HCT116 (cell line): ENCODE measurements around the gene FBXW2. TPM values are rescaled to one million over a fixed set of nuclear protein-coding genes. Genes with fewer than 3 reads are reported as not detected.
"Not testable (repeated sequence)": the region's sequence is repeated elsewhere in the genome, so short reads cannot be mapped to it uniquely, and the experiment has no call there.

Experiments
- ATAC-seq: fragments of 200-7000 bp; cut with Tn5 transposase; 2 replicates; pipeline ENCODE4 v1.9.1; 2020; ENCODE audit warnings: mild to moderate bottlenecking, moderate library complexity
- BruUV-seq: library from RNA; stranded (reverse); fragments of 400-500 nt; replicated peaks from 2 replicates; lab custom pipeline; 2021; lab: Mats Ljungman, UMichigan
- CTCF ChIA-PET: fragments of 300-600 bp; sonication (Branson Sonifier 250); formaldehyde crosslinking; loops from one replicate; lab custom pipeline; 2021; ENCODE audit warnings: antibody characterized with exemption; lab: Charles Lee
- POLR2A ChIA-PET: fragments of 300-600, 350-600 bp; sonication (Branson Sonifier 250); formaldehyde crosslinking; loops from one replicate; lab custom pipeline; 2021; ENCODE audit warnings: antibody characterized with exemption; lab: Charles Lee
- RAD21 ChIA-PET, 2 experiments: fragments of 300-600 bp; sonication (Branson Sonifier 250); formaldehyde crosslinking; loops; one replicate each; lab custom pipeline; 2023; ENCODE audit warnings: low total read pairs in 2 of 2; ENCODE audit not compliant: uncharacterized antibody in 2 of 2, unreplicated experiment in 2 of 2, low non-redundant PET in 1 of 2; lab: Charles Lee
- DNase-seq: peaks from one replicate; pipeline ENCODE4 v3.0.0-alpha.2; 2010; ENCODE audit warnings: low read depth, low spot score
- H2AFZ ChIP-seq: fragments of 200-600 bp; shearing (Covaris generic), sonication (generic); 2 replicates; pipeline ENCODE4 v1.6.1; 2017; ENCODE audit warnings: low read depth, mixed run types, mixed read lengths, antibody characterized with exemption, low read length; ENCODE audit not compliant: poor library complexity, severe bottlenecking
- H3K27ac ChIP-seq: 2 replicates; pipeline ENCODE4 v1.5.1; 2012; ENCODE audit warnings: low read depth, low read length
- H3K27me3 ChIP-seq: fragments of 200-600 bp; sonication (generic); 2 replicates; pipeline ENCODE4 v1.6.1; 2016; ENCODE audit warnings: mixed run types, low read length, mixed read lengths; ENCODE audit not compliant: insufficient read depth
- H3K36me3 ChIP-seq, 2 experiments: fragments of 200-500 bp in 1 of 2; fragments of 200-600 bp in 1 of 2; sonication (Bioruptor generic) in 1 of 2; sonication (generic) in 1 of 2; 2 replicates each; pipeline versions ENCODE4 v1.5.1 to v1.6.1; 2014 to 2016; ENCODE audit warnings: low read length in 2 of 2, inconsistent platforms in 1 of 2, mixed read lengths in 1 of 2, mixed run types in 1 of 2; ENCODE audit not compliant: insufficient read depth in 2 of 2, control insufficient read depth in 1 of 2
- H3K4me1 ChIP-seq, 2 experiments: fragments of 200-600 bp in 1 of 2; sonication (generic) in 1 of 2; 2 replicates each; pipeline versions ENCODE4 v1.5.1 to v1.6.1; 2012 to 2017; ENCODE audit warnings: low read length in 2 of 2, inconsistent platforms in 1 of 2, mild to moderate bottlenecking in 1 of 2, mixed read lengths in 1 of 2, mixed run types in 1 of 2, moderate library complexity in 1 of 2; ENCODE audit not compliant: insufficient read depth in 2 of 2, control insufficient read depth in 1 of 2
- H3K4me2 ChIP-seq: fragments of 200-600 bp; sonication (generic); 2 replicates; pipeline ENCODE4 v1.6.1; 2017; ENCODE audit warnings: mixed run types, low read length, mixed read lengths
- H3K4me3 ChIP-seq, 2 experiments: fragments of 200-600 bp in 1 of 2; sonication (generic) in 1 of 2; replicated peaks in 1 of 2; 2 replicates each; pipeline ENCODE4 v1.5.1; 2011 to 2016; ENCODE audit warnings: low read length in 2 of 2, control low read depth in 1 of 2, low read depth in 1 of 2, mild to moderate bottlenecking in 1 of 2, mixed read lengths in 1 of 2, mixed run types in 1 of 2
- H3K79me2 ChIP-seq: fragments of 200-600 bp; sonication (generic); 2 replicates; pipeline ENCODE4 v1.6.1; 2017; ENCODE audit warnings: mild to moderate bottlenecking, mixed run types, low read length, moderate library complexity, mixed read lengths; ENCODE audit not compliant: insufficient read depth
- H3K9ac ChIP-seq: fragments of 200-600 bp; sonication (generic); 2 replicates; pipeline ENCODE4 v1.6.1; 2016; ENCODE audit warnings: low read length, mixed read lengths
- H3K9me2 ChIP-seq: fragments of 200-600 bp; sonication (generic), shearing (Covaris generic); 2 replicates; pipeline ENCODE4 v1.6.1; 2017; ENCODE audit warnings: mixed run types, mild to moderate bottlenecking, moderate library complexity; ENCODE audit not compliant: insufficient read depth
- H3K9me3 ChIP-seq, 2 experiments: fragments of 200-500 bp in 1 of 2; fragments of 200-600 bp in 1 of 2; sonication (Bioruptor generic) in 1 of 2; sonication (generic) in 1 of 2; 2 replicates each; pipeline ENCODE4 v1.6.1; 2014 to 2017; ENCODE audit warnings: low read length in 2 of 2, mixed read lengths in 2 of 2, inconsistent platforms in 1 of 2, low read depth in 1 of 2, mild to moderate bottlenecking in 1 of 2, mixed run types in 1 of 2, moderate library complexity in 1 of 2; ENCODE audit not compliant: control insufficient read depth in 1 of 2, insufficient read depth in 1 of 2
- H4K20me1 ChIP-seq: fragments of 200-600 bp; sonication (generic), shearing (Covaris generic); 2 replicates; pipeline ENCODE4 v1.6.1; 2017; ENCODE audit warnings: mixed run types, mild to moderate bottlenecking, moderate library complexity; ENCODE audit not compliant: insufficient read depth
- CBX3 ChIP-seq: IDR thresholded peaks from 2 replicates; pipeline ENCODE4 v1.6.1; 2012; ENCODE audit warnings: low read depth
- POLR2AphosphoS5 ChIP-seq: IDR thresholded peaks from 2 replicates; pipeline ENCODE4 v1.6.1; 2011; ENCODE audit warnings: mild to moderate bottlenecking, low read depth, low read length, moderate library complexity
- TCF7L2 ChIP-seq: IDR thresholded peaks from 2 replicates; pipeline ENCODE4 v1.7.0; 2011; ENCODE audit warnings: borderline replicate concordance, inconsistent platforms; ENCODE audit not compliant: insufficient read depth, insufficient read length; ENCODE audit errors: extremely low read depth
- intact Hi-C: fragments of 100-400 bp; cut with micrococcal nuclease; formaldehyde crosslinking; loops from 2 replicates; pipeline ENCODE4 v1.10.0; 2022
- total RNA-seq: library from RNA; stranded (reverse); gene quantifications from one replicate; pipeline ENCODE4 v1.2.1, GENCODE V29; 2021; ENCODE audit not compliant: unreplicated experiment

Gene FBXW2
- total RNA-seq, 1 experiment from 2014 or later: 59.6 TPM

- Histone ChIP-seq H3K27ac (no peak overlapping the region), H4K20me1 (no peaks in the 10 kb centered on the region), H3K4me2 (no peak overlapping the region), H2AFZ (no peak overlapping the region), H3K9ac (no peak overlapping the region), H3K4me1 (no peaks in the 10 kb centered on the region), H3K9me3 (peaks cover 3 to 8% of the 10 kb centered on the region in 2 experiments; a peak in 1 of 4 replicates), H3K9me2 (no peaks in the 10 kb centered on the region), H3K36me3 (no peaks in the 10 kb centered on the region), H3K4me3 (no peak overlapping the region), H3K79me2 (no peaks in the 10 kb centered on the region), H3K27me3 (no peaks in the 10 kb centered on the region)
- no peak for DNase-seq
- no TSS peak for BruUV-seq
- TF ChIP-seq CBX3: peak; percentile 78
- TF ChIP-seq POLR2AphosphoS5: no peak
- no peak for TF ChIP-seq TCF7L2
- ATAC-seq: no peak
- intact Hi-C loops: no loop called here
- RAD21 ChIA-PET: no interaction called here
- POLR2A ChIA-PET: no interaction called here
- CTCF ChIA-PET: no interaction called here
Measured at GRCh38 chr9:120807607-120808379, 14.6 kb upstream of the FBXW2 start.

- RAD21 ChIA-PET, H3K36me3 ChIP-seq, H3K9me3 ChIP-seq, ATAC-seq, H3K4me3 ChIP-seq, H3K9me2 ChIP-seq, H3K79me2 ChIP-seq, DNase-seq, H2AFZ ChIP-seq, H3K27ac ChIP-seq, BruUV-seq, intact Hi-C loops, CTCF ChIA-PET, H3K9ac ChIP-seq, H3K4me1 ChIP-seq, H3K27me3 ChIP-seq, H4K20me1 ChIP-seq, H3K4me2 ChIP-seq, POLR2A ChIA-PET: not testable (repeated sequence)
- peak; percentile 84; the same call in 1 of the 2 replicates for TF ChIP-seq CBX3
Measured at GRCh38 chr9:120804784-120805363, 11.7 kb upstream of the FBXW2 start.
